MM.1S (cell line): ENCODE results near the gene SLC24A3.

Experiments
- CTCF ChIP-seq: fragments of 300-600 bp; sonication (generic); IDR thresholded peaks from 2 replicates; pipeline ENCODE4 v1.5.1; 2016; ENCODE audit warnings: antibody characterized with exemption, low read length, mixed read lengths
- EZH2phosphoT487 ChIP-seq: fragments of 300-600 bp; sonication (generic); IDR thresholded peaks from 2 replicates; pipeline ENCODE4 v1.6.1; 2018; ENCODE audit warnings: antibody characterized with exemption, low read length

- TF ChIP-seq EZH2phosphoT487 (no peak), CTCF (no peak)
Observed at GRCh38 chr20:19742974-19743639, 530.7 kb downstream of the SLC24A3 start.
